ENCODE results near the gene TCTA. TPM values are rescaled to one million over a fixed set of nuclear protein-coding genes. Genes with fewer than 3 reads are reported as not detected.

Gene TCTA
- total and polyA plus RNA-seq, 9 of the 15 experiments (the other 6 are each of a cell fraction or from before 2014, with no cell fraction given): 4.0 to 15.4 (median 8.2) TPM

DNA sequence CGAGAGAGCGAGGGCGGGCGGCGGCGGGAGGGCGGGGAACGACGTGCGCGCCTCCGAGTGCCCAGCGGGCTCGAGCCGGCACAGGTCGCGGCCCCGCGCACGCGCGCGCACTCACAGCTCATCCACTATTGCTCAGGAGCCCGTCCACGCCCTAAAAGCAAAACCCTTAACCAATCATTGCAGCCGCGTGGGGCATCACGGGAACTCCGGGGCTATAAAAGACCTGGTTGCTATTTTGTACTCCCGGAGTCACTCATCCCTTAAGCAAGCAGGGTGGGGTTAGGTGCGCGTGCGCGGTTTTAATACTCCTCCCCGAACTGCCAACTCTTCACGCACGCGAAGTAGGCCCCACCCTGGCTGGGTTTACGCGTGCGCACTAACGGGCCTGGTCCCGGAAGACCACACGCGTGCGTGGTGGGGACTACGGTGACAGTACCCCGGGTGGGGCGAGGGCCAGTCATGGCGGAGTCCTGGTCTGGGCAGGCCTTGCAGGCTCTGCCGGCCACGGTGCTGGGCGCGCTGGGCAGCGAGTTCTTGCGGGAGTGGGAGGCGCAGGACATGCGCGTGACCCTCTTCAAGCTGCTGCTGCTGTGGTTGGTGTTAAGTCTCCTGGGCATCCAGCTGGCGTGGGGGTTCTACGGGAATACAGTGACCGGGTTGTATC lies at the start of gene TCTA, which contains the start of gene RHOA (continued):
- TF ChIP-seq, protein P1, sequence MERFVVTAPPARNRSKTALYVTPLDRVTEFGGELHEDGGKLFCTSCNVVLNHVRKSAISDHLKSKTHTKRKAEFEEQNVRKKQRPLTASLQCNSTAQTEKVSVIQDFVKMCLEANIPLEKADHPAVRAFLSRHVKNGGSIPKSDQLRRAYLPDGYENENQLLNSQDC (CRISPR knock-in tag; IDR thresholded peaks at IDR 0.05): no peak
- TF ChIP-seq ELF2 (CRISPR knock-in tag; IDR thresholded peaks at IDR 0.05) (peak; percentile 72; the same call in 1 of the 2 replicates), EP400 (IDR thresholded peaks at IDR 0.05) (peak; percentile 78), POLR2AphosphoS5 (IDR thresholded peaks at IDR 0.05; ENCODE audit: control insufficient read depth, insufficient read depth, low read depth, low read length) (peak; percentile 92), FOS (IDR thresholded peaks at IDR 0.05; ENCODE audit: extremely low read depth, insufficient read length) (no peak), RBM22 (IDR thresholded peaks at IDR 0.05; ENCODE audit: low read depth, low read length, poor library complexity, severe bottlenecking) (no peak), ZBTB7A (IDR thresholded peaks at IDR 0.05; ENCODE audit: borderline replicate concordance, control insufficient read depth, low read depth, low read length) (0 out of 2 replicates have a peak, but pooled peaks have one; percentile 10), HIVEP1 (CRISPR knock-in tag; IDR thresholded peaks at IDR 0.05) (no peak), ZNF23 (CRISPR knock-in tag; IDR thresholded peaks at IDR 0.05) (no peak), HDAC1 (IDR thresholded peaks at IDR 0.05) (peak in 1 of 2 experiments; percentile 90; a peak in 2 of 4 replicates), KLF13 (tag; IDR thresholded peaks at IDR 0.05; ENCODE audit: borderline replicate concordance, low read depth) (no peak), EP300 (IDR thresholded peaks at IDR 0.05; ENCODE audit: low read length) (no peak), PCBP2 (IDR thresholded peaks at IDR 0.05; ENCODE audit: low read depth, low read length, poor library complexity, severe bottlenecking) (no peak), PCBP1 (IDR thresholded peaks at IDR 0.05; ENCODE audit: low read depth, low read length, poor library complexity, severe bottlenecking) (no peak)
- TF ChIP-seq, protein P2, sequence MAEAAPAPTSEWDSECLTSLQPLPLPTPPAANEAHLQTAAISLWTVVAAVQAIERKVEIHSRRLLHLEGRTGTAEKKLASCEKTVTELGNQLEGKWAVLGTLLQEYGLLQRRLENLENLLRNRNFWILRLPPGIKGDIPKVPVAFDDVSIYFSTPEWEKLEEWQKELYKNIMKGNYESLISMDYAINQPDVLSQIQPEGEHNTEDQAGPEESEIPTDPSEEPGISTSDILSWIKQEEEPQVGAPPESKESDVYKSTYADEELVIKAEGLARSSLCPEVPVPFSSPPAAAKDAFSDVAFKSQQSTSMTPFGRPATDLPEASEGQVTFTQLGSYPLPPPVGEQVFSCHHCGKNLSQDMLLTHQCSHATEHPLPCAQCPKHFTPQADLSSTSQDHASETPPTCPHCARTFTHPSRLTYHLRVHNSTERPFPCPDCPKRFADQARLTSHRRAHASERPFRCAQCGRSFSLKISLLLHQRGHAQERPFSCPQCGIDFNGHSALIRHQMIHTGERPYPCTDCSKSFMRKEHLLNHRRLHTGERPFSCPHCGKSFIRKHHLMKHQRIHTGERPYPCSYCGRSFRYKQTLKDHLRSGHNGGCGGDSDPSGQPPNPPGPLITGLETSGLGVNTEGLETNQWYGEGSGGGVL (CRISPR knock-in tag; IDR thresholded peaks at IDR 0.05): no peak
- TF ChIP-seq, protein P3, sequence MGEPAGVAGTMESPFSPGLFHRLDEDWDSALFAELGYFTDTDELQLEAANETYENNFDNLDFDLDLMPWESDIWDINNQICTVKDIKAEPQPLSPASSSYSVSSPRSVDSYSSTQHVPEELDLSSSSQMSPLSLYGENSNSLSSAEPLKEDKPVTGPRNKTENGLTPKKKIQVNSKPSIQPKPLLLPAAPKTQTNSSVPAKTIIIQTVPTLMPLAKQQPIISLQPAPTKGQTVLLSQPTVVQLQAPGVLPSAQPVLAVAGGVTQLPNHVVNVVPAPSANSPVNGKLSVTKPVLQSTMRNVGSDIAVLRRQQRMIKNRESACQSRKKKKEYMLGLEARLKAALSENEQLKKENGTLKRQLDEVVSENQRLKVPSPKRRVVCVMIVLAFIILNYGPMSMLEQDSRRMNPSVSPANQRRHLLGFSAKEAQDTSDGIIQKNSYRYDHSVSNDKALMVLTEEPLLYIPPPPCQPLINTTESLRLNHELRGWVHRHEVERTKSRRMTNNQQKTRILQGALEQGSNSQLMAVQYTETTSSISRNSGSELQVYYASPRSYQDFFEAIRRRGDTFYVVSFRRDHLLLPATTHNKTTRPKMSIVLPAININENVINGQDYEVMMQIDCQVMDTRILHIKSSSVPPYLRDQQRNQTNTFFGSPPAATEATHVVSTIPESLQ (CRISPR knock-in tag; IDR thresholded peaks at IDR 0.05): peak; percentile 73; the same call in 1 of the 2 replicates
- TF ChIP-seq, protein P4, sequence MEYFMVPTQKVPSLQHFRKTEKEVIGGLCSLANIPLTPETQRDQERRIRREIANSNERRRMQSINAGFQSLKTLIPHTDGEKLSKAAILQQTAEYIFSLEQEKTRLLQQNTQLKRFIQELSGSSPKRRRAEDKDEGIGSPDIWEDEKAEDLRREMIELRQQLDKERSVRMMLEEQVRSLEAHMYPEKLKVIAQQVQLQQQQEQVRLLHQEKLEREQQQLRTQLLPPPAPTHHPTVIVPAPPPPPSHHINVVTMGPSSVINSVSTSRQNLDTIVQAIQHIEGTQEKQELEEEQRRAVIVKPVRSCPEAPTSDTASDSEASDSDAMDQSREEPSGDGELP (CRISPR knock-in tag; IDR thresholded peaks at IDR 0.05; ENCODE audit: borderline replicate concordance): peak; percentile 70
- TF ChIP-seq, protein P5, sequence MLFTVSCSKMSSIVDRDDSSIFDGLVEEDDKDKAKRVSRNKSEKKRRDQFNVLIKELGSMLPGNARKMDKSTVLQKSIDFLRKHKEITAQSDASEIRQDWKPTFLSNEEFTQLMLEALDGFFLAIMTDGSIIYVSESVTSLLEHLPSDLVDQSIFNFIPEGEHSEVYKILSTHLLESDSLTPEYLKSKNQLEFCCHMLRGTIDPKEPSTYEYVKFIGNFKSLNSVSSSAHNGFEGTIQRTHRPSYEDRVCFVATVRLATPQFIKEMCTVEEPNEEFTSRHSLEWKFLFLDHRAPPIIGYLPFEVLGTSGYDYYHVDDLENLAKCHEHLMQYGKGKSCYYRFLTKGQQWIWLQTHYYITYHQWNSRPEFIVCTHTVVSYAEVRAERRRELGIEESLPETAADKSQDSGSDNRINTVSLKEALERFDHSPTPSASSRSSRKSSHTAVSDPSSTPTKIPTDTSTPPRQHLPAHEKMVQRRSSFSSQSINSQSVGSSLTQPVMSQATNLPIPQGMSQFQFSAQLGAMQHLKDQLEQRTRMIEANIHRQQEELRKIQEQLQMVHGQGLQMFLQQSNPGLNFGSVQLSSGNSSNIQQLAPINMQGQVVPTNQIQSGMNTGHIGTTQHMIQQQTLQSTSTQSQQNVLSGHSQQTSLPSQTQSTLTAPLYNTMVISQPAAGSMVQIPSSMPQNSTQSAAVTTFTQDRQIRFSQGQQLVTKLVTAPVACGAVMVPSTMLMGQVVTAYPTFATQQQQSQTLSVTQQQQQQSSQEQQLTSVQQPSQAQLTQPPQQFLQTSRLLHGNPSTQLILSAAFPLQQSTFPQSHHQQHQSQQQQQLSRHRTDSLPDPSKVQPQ (CRISPR knock-in tag; IDR thresholded peaks at IDR 0.05; ENCODE audit: borderline replicate concordance): no peak

All from K562 (cell line).